H1 (cell line): ENCODE results near the gene TMEM164. TPM values are rescaled to one million over a fixed set of nuclear protein-coding genes. Genes with fewer than 3 reads are reported as not detected.

ENCODE experiments used
- EZH2 ChIP-seq: fragments of 200-600 bp; sonication (generic); IDR thresholded peaks from 2 replicates; pipeline ENCODE4 v1.7.1; 2012; ENCODE audit warnings: low read depth, mild to moderate bottlenecking, moderate library complexity, low read length, inconsistent platforms; ENCODE audit not compliant: severe bottlenecking
- POU5F1 ChIP-seq: IDR thresholded peaks from 2 replicates; pipeline ENCODE4 v1.6.1; 2011; ENCODE audit warnings: low read depth, mild to moderate bottlenecking, low read length, moderate library complexity
- RNF2 ChIP-seq: fragments of 200-900, 300-1000 bp; sonication (generic); IDR thresholded peaks from 2 replicates; pipeline ENCODE4 v1.7.1; 2016; ENCODE audit warnings: borderline replicate concordance, low read depth, mild to moderate bottlenecking, antibody characterized with exemption, low read length; ENCODE audit not compliant: poor library complexity, severe bottlenecking; ENCODE audit errors: missing control alignments
- polyA plus RNA-seq, 7 experiments: library from polyadenylated mRNA; depleted of rRNA in 3 of 7; stranded (reverse) in 5 of 7; unstranded in 2 of 7; fragments of >200 nt in 5 of 7; fragments of 200-250 nt in 2 of 7; gene quantifications; 1 replicate in 5 of 7; 2 replicates in 1 of 7; 4 replicates in 1 of 7; pipeline versions ENCODE4 v1.2.1 to v1.2.3, GENCODE V29; 2011 to 2013; ENCODE audit warnings: missing spikeins in 2 of 7, mixed read lengths in 2 of 7
- total RNA-seq: library from RNA; stranded (reverse); fragmentation: NEBNext Ultra II Directional; extraction: Animal tissue kit (Norgen Biotek cat#: 25700); gene quantifications from 2 replicates; pipeline ENCODE4 v1.2.1, GENCODE V29; 2021
- TF ChIP-seq, protein P1 (sequence below): IDR thresholded peaks from 2 replicates; pipeline ENCODE4 v1.6.1; 2012; ENCODE audit warnings: low read length, inconsistent platforms

TMEM164 gene
- total and polyA plus RNA-seq, 2 of the 8 experiments (the other 6 are each of a cell fraction or from before 2014, with no cell fraction given) = 7.3 to 14.8 TPM

DNA sequence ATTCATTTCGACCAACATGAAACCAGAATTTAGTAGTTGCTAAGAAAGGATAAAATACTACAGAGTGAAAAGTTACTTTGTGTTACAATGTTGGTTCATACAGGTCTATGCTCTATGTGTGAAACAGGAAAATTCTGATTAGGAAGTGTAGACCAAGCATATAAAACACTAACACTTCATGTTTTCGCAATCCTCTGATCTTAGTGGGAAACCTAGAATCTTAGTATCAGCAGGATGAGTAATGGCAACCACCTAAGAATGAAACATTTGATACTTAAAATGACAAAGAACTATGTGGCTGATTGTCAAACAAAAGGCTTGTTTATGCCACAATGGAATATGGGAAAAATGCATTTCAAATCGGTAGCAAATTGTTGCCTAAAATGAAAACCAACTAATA lies 198.9 kb downstream of the TMEM164 start (continued):
- TF ChIP-seq, protein P1, sequence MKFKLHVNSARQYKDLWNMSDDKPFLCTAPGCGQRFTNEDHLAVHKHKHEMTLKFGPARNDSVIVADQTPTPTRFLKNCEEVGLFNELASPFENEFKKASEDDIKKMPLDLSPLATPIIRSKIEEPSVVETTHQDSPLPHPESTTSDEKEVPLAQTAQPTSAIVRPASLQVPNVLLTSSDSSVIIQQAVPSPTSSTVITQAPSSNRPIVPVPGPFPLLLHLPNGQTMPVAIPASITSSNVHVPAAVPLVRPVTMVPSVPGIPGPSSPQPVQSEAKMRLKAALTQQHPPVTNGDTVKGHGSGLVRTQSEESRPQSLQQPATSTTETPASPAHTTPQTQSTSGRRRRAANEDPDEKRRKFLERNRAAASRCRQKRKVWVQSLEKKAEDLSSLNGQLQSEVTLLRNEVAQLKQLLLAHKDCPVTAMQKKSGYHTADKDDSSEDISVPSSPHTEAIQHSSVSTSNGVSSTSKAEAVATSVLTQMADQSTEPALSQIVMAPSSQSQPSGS = no peak
- no peak for TF ChIP-seq POU5F1
- TF ChIP-seq RNF2 = no peak
- no peak for TF ChIP-seq EZH2
